Uterus (tissue), 4 donors: Measurements from ENCODE around the gene MAD1L1. TPM values are rescaled to one million over a fixed set of nuclear protein-coding genes. Genes with fewer than 3 reads are reported as not detected.

ENCODE experiments used
- DNase-seq, 2 donors: peaks; one replicate each; pipeline ENCODE4 v3.0.0-alpha.2; 2019 to 2020
- H3K27ac ChIP-seq, 2 donors: fragments of 200-600 bp; sonication (generic); 1 replicate in 1 of 2; 2 replicates in 1 of 2; pipeline ENCODE4 v1.5.1; 2016 to 2018
- H3K27me3 ChIP-seq, 2 donors: fragments of 200-600 bp; sonication (generic); one replicate each; pipeline ENCODE4 v1.5.1; 2018 to 2019; ENCODE audit warnings: control low read depth in 1 of 2
- H3K36me3 ChIP-seq, 2 donors: fragments of 200-600 bp; sonication (generic); one replicate each; pipeline ENCODE4 v1.5.1; 2019; ENCODE audit warnings: control low read depth in 1 of 2
- H3K4me1 ChIP-seq, 2 donors: fragments of 200-600 bp; sonication (generic); one replicate each; pipeline ENCODE4 v1.5.1; 2018 to 2019; ENCODE audit warnings: control low read depth in 1 of 2
- H3K4me3 ChIP-seq, 2 donors: fragments of 200-600 bp; sonication (generic); 1 replicate in 1 of 2; 2 replicates in 1 of 2; pipeline ENCODE4 v1.5.1; 2018 to 2019; ENCODE audit warnings: mild to moderate bottlenecking in 1 of 2
- H3K9me3 ChIP-seq, 2 donors: fragments of 200-600 bp; sonication (generic); one replicate each; pipeline ENCODE4 v1.5.1; 2019; ENCODE audit warnings: control low read depth in 1 of 2
- CTCF ChIP-seq, 4 experiments: fragments of 200-600 bp in 2 of 4; fragments of 450-650 bp in 2 of 4; sonication (generic) in 2 of 4; IDR thresholded peaks; one replicate each; pipeline ENCODE4 v1.5.1; 2016 to 2019; ENCODE audit warnings: antibody characterized with exemption in 4 of 4, mild to moderate bottlenecking in 2 of 4, moderate library complexity in 1 of 4
- POLR2A ChIP-seq, 2 donors: fragments of 450-650 bp; IDR thresholded peaks; one replicate each; pipeline ENCODE4 v1.6.1; 2016; ENCODE audit warnings: antibody characterized with exemption in 2 of 2, mild to moderate bottlenecking in 1 of 2, moderate library complexity in 1 of 2
- intact Hi-C: fragments of 100-400 bp; cut with DNase I; formaldehyde crosslinking; loops from one replicate; pipeline ENCODE4 v1.15.1; 2023; ENCODE audit warnings: low total_unique reads
- total RNA-seq, 4 donors: library from RNA; depleted of rRNA in 3 of 4; stranded (reverse); fragments of >200 nt in 3 of 4; gene quantifications; one replicate each; pipeline versions ENCODE4 v1.1.0 to v1.2.4, GENCODE V29; 2014 to 2023
- donor health status: DM: yes; HTN: yes; CAD: no.

The MAD1L1 gene
- total RNA-seq, 4 donors from 2014 or later = 13.3 to 37.4 (median 33.1) TPM

GRCh38 chr7:1965579-1966294, 267.0 kb downstream of the MAD1L1 start:
- TF ChIP-seq CTCF (IDR thresholded peaks at IDR 0.05) (no peak), POLR2A (IDR thresholded peaks at IDR 0.05) (no peak)
- Histone ChIP-seq H3K27me3 (no peaks in the 10 kb centered on the region), H3K4me3 (no peak overlapping the region), H3K4me1 (no peaks in the 10 kb centered on the region), H3K36me3 (no peaks in the 10 kb centered on the region), H3K9me3 (no peaks in the 10 kb centered on the region), H3K27ac (no peak overlapping the region)
- no peak for DNase-seq
- intact Hi-C loops = no loop called here

- DNase-seq = no peak
- Histone ChIP-seq H3K9me3 (no peaks in the 10 kb centered on the region), H3K4me3 (no peak overlapping the region), H3K27me3 (no peaks in the 10 kb centered on the region), H3K27ac (no peak overlapping the region), H3K36me3 (no peaks in the 10 kb centered on the region), H3K4me1 (no peaks in the 10 kb centered on the region)
- intact Hi-C loops = no loop called here
- TF ChIP-seq POLR2A (IDR thresholded peaks at IDR 0.05) = no peak
- no peak for TF ChIP-seq CTCF (IDR thresholded peaks at IDR 0.05)
Observed at GRCh38 chr7:1964913-1965578, 267.7 kb downstream of the MAD1L1 start.

- H3K4me3 ChIP-seq = no peak overlapping the region
- TF ChIP-seq CTCF (IDR thresholded peaks at IDR 0.05) (no peak), POLR2A (IDR thresholded peaks at IDR 0.05) (no peak)
- H3K36me3 ChIP-seq = no peaks in the 10 kb centered on the region
- H3K27ac ChIP-seq = no peak overlapping the region
- no peaks in the 10 kb centered on the region for H3K4me1 ChIP-seq
- no peaks in the 10 kb centered on the region for H3K9me3 ChIP-seq
- no peak for DNase-seq
- intact Hi-C loops = no loop called here
- no peaks in the 10 kb centered on the region for H3K27me3 ChIP-seq
Observed at GRCh38 chr7:1964211-1964912, 268.4 kb downstream of the MAD1L1 start.

GRCh38 chr7:1963575-1963974, 269.2 kb downstream of the MAD1L1 start:
- no peaks in the 10 kb centered on the region for H3K9me3 ChIP-seq
- no peak overlapping the region for H3K27ac ChIP-seq
- no peak for TF ChIP-seq POLR2A (IDR thresholded peaks at IDR 0.05)
- no peak for TF ChIP-seq CTCF (IDR thresholded peaks at IDR 0.05)
- H3K36me3 ChIP-seq = no peaks in the 10 kb centered on the region
- intact Hi-C loops = no loop called here
- no peaks in the 10 kb centered on the region for H3K4me1 ChIP-seq
- no peak overlapping the region for H3K4me3 ChIP-seq
- DNase-seq = no peak
- H3K27me3 ChIP-seq = no peaks in the 10 kb centered on the region
